Activated naive CD8-positive, alpha-beta T cell (primary cell): ENCODE measurements around the gene SMOC1.

Experiments
- H3K27ac Mint-ChIP-seq: one replicate; pipeline ENCODE4 v1.8.0; 2021; ENCODE audit warnings: mixed read lengths
- H3K27me3 Mint-ChIP-seq: one replicate; pipeline ENCODE4 v1.8.0; 2021; ENCODE audit warnings: mixed read lengths
- H3K36me3 Mint-ChIP-seq: one replicate; pipeline ENCODE4 v1.8.0; 2021; ENCODE audit warnings: mixed read lengths
- H3K4me1 Mint-ChIP-seq: one replicate; pipeline ENCODE4 v1.8.0; 2021; ENCODE audit warnings: low read depth, mixed read lengths
- H3K4me3 Mint-ChIP-seq: one replicate; pipeline ENCODE4 v1.8.0; 2021; ENCODE audit warnings: mild to moderate bottlenecking, mixed read lengths
- H3K9me3 Mint-ChIP-seq: one replicate; pipeline ENCODE4 v1.8.0; 2021; ENCODE audit warnings: low read depth, mixed read lengths

SMOC1 gene

GRCh38 chr14:70048313-70048654 lies 169.1 kb downstream of the SMOC1 start:
- peaks cover 7% of the 10 kb centered on the region for H3K4me1 Mint-ChIP-seq
- H3K9me3 Mint-ChIP-seq: no peaks in the 10 kb centered on the region
- H3K36me3 Mint-ChIP-seq: no peaks in the 10 kb centered on the region
- H3K4me3 Mint-ChIP-seq: no peak overlapping the region
- peaks cover 1% of the 10 kb centered on the region for H3K27me3 Mint-ChIP-seq
- no peak overlapping the region for H3K27ac Mint-ChIP-seq

- Mint-ChIP-seq H3K4me1 (peaks cover 7% of the 10 kb centered on the region), H3K9me3 (no peaks in the 10 kb centered on the region), H3K4me3 (no peak overlapping the region), H3K36me3 (no peaks in the 10 kb centered on the region), H3K27ac (no peak overlapping the region), H3K27me3 (no peaks in the 10 kb centered on the region)
Observed at GRCh38 chr14:70049605-70050004, 170.4 kb downstream of the SMOC1 start.

GRCh38 chr14:70050136-70050535 lies 170.9 kb downstream of the SMOC1 start:
- Mint-ChIP-seq H3K27ac (no peak overlapping the region), H3K4me1 (peaks cover 7% of the 10 kb centered on the region), H3K4me3 (no peak overlapping the region), H3K36me3 (no peaks in the 10 kb centered on the region), H3K9me3 (no peaks in the 10 kb centered on the region), H3K27me3 (no peaks in the 10 kb centered on the region)

GRCh38 chr14:70052990-70053389 lies 173.8 kb downstream of the SMOC1 start:
- no peak overlapping the region for H3K27ac Mint-ChIP-seq
- H3K9me3 Mint-ChIP-seq: no peaks in the 10 kb centered on the region
- H3K27me3 Mint-ChIP-seq: peaks cover 5% of the 10 kb centered on the region
- no peaks in the 10 kb centered on the region for H3K36me3 Mint-ChIP-seq
- peaks cover 7% of the 10 kb centered on the region for H3K4me1 Mint-ChIP-seq
- H3K4me3 Mint-ChIP-seq: no peak overlapping the region

GRCh38 chr14:70057519-70058136 lies 178.4 kb downstream of the SMOC1 start:
- H3K9me3 Mint-ChIP-seq: no peaks in the 10 kb centered on the region
- peaks cover 2% of the 10 kb centered on the region for H3K4me1 Mint-ChIP-seq
- H3K27me3 Mint-ChIP-seq: peaks cover 7% of the 10 kb centered on the region
- no peaks in the 10 kb centered on the region for H3K36me3 Mint-ChIP-seq
- no peak overlapping the region for H3K27ac Mint-ChIP-seq
- no peak overlapping the region for H3K4me3 Mint-ChIP-seq

GRCh38 chr14:70059545-70059944 lies 180.3 kb downstream of the SMOC1 start:
- H3K27ac Mint-ChIP-seq: no peak overlapping the region
- no peaks in the 10 kb centered on the region for H3K36me3 Mint-ChIP-seq
- H3K4me1 Mint-ChIP-seq: no peaks in the 10 kb centered on the region
- H3K27me3 Mint-ChIP-seq: peaks cover 11% of the 10 kb centered on the region
- no peak overlapping the region for H3K4me3 Mint-ChIP-seq
- H3K9me3 Mint-ChIP-seq: no peaks in the 10 kb centered on the region

GRCh38 chr14:70061108-70061507 lies 181.9 kb downstream of the SMOC1 start:
- no peak overlapping the region for H3K27ac Mint-ChIP-seq
- H3K36me3 Mint-ChIP-seq: no peaks in the 10 kb centered on the region
- H3K9me3 Mint-ChIP-seq: no peaks in the 10 kb centered on the region
- peaks cover 14% of the 10 kb centered on the region for H3K27me3 Mint-ChIP-seq
- H3K4me1 Mint-ChIP-seq: no peaks in the 10 kb centered on the region
- H3K4me3 Mint-ChIP-seq: no peak overlapping the region

GRCh38 chr14:70064136-70064865 lies 185.1 kb downstream of the SMOC1 start:
- no peaks in the 10 kb centered on the region for H3K4me1 Mint-ChIP-seq
- H3K27me3 Mint-ChIP-seq: peaks cover 16% of the 10 kb centered on the region
- no peak overlapping the region for H3K4me3 Mint-ChIP-seq
- no peak overlapping the region for H3K27ac Mint-ChIP-seq
- no peaks in the 10 kb centered on the region for H3K9me3 Mint-ChIP-seq
- no peaks in the 10 kb centered on the region for H3K36me3 Mint-ChIP-seq

- Mint-ChIP-seq H3K4me3 (no peak overlapping the region), H3K27ac (no peak overlapping the region), H3K9me3 (no peaks in the 10 kb centered on the region), H3K27me3 (peaks cover 16% of the 10 kb centered on the region), H3K36me3 (no peaks in the 10 kb centered on the region), H3K4me1 (no peaks in the 10 kb centered on the region)
Observed at GRCh38 chr14:70067810-70068209, 188.6 kb downstream of the SMOC1 start.

- H3K4me3 Mint-ChIP-seq: no peak overlapping the region
- H3K4me1 Mint-ChIP-seq: no peaks in the 10 kb centered on the region
- H3K36me3 Mint-ChIP-seq: no peaks in the 10 kb centered on the region
- H3K9me3 Mint-ChIP-seq: no peaks in the 10 kb centered on the region
- no peak overlapping the region for H3K27ac Mint-ChIP-seq
- H3K27me3 Mint-ChIP-seq: peaks cover 12% of the 10 kb centered on the region
Observed at GRCh38 chr14:70069186-70069585, 190.0 kb downstream of the SMOC1 start.

- H3K36me3 Mint-ChIP-seq: no peaks in the 10 kb centered on the region
- peaks cover 9% of the 10 kb centered on the region for H3K27me3 Mint-ChIP-seq
- H3K27ac Mint-ChIP-seq: no peak overlapping the region
- H3K9me3 Mint-ChIP-seq: no peaks in the 10 kb centered on the region
- H3K4me3 Mint-ChIP-seq: no peak overlapping the region
- H3K4me1 Mint-ChIP-seq: no peaks in the 10 kb centered on the region
Observed at GRCh38 chr14:70073924-70074566, 194.8 kb downstream of the SMOC1 start.

GRCh38 chr14:70077005-70077404 lies 197.8 kb downstream of the SMOC1 start:
- no peak overlapping the region for H3K4me3 Mint-ChIP-seq
- no peaks in the 10 kb centered on the region for H3K4me1 Mint-ChIP-seq
- H3K36me3 Mint-ChIP-seq: no peaks in the 10 kb centered on the region
- H3K27me3 Mint-ChIP-seq: peaks cover 17% of the 10 kb centered on the region
- H3K9me3 Mint-ChIP-seq: no peaks in the 10 kb centered on the region
- H3K27ac Mint-ChIP-seq: no peak overlapping the region

GRCh38 chr14:70077720-70078119 lies 198.5 kb downstream of the SMOC1 start:
- Mint-ChIP-seq H3K36me3 (no peaks in the 10 kb centered on the region), H3K4me3 (no peak overlapping the region), H3K27me3 (peaks cover 22% of the 10 kb centered on the region), H3K27ac (no peak overlapping the region), H3K9me3 (no peaks in the 10 kb centered on the region), H3K4me1 (no peaks in the 10 kb centered on the region)

GRCh38 chr14:70078329-70078728 lies 199.1 kb downstream of the SMOC1 start:
- H3K4me3 Mint-ChIP-seq: no peak overlapping the region
- peaks cover 23% of the 10 kb centered on the region for H3K27me3 Mint-ChIP-seq
- H3K9me3 Mint-ChIP-seq: no peaks in the 10 kb centered on the region
- H3K27ac Mint-ChIP-seq: no peak overlapping the region
- no peaks in the 10 kb centered on the region for H3K36me3 Mint-ChIP-seq
- H3K4me1 Mint-ChIP-seq: no peaks in the 10 kb centered on the region

GRCh38 chr14:70080076-70080475 lies 200.9 kb downstream of the SMOC1 start:
- Mint-ChIP-seq H3K4me1 (no peaks in the 10 kb centered on the region), H3K27ac (no peak overlapping the region), H3K9me3 (no peaks in the 10 kb centered on the region), H3K4me3 (no peak overlapping the region), H3K36me3 (no peaks in the 10 kb centered on the region), H3K27me3 (peaks cover 27% of the 10 kb centered on the region)
